HCT116 (cell line): ENCODE data around the gene CDK14. TPM values are rescaled to one million over a fixed set of nuclear protein-coding genes. Genes with fewer than 3 reads are reported as not detected.

ENCODE experiments used
- ATAC-seq: fragments of 200-7000 bp; cut with Tn5 transposase; 2 replicates; pipeline ENCODE4 v1.9.1; 2020; ENCODE audit warnings: mild to moderate bottlenecking, moderate library complexity
- BruUV-seq: library from RNA; stranded (reverse); fragments of 400-500 nt; replicated peaks from 2 replicates; lab custom pipeline; 2021; lab: Mats Ljungman, UMichigan
- CTCF ChIA-PET: fragments of 300-600 bp; sonication (Branson Sonifier 250); formaldehyde crosslinking; loops from one replicate; lab custom pipeline; 2021; ENCODE audit warnings: antibody characterized with exemption; lab: Charles Lee
- POLR2A ChIA-PET: fragments of 300-600, 350-600 bp; sonication (Branson Sonifier 250); formaldehyde crosslinking; loops from one replicate; lab custom pipeline; 2021; ENCODE audit warnings: antibody characterized with exemption; lab: Charles Lee
- RAD21 ChIA-PET, 2 experiments: fragments of 300-600 bp; sonication (Branson Sonifier 250); formaldehyde crosslinking; loops; one replicate each; lab custom pipeline; 2023; ENCODE audit warnings: low total read pairs in 2 of 2; ENCODE audit not compliant: uncharacterized antibody in 2 of 2, unreplicated experiment in 2 of 2, low non-redundant PET in 1 of 2; lab: Charles Lee
- DNase-seq: peaks from one replicate; pipeline ENCODE4 v3.0.0-alpha.2; 2010; ENCODE audit warnings: low read depth, low spot score
- H2AFZ ChIP-seq: fragments of 200-600 bp; shearing (Covaris generic), sonication (generic); 2 replicates; pipeline ENCODE4 v1.6.1; 2017; ENCODE audit warnings: low read depth, mixed run types, mixed read lengths, antibody characterized with exemption, low read length; ENCODE audit not compliant: poor library complexity, severe bottlenecking
- H3K27ac ChIP-seq: 2 replicates; pipeline ENCODE4 v1.5.1; 2012; ENCODE audit warnings: low read depth, low read length
- H3K27me3 ChIP-seq: fragments of 200-600 bp; sonication (generic); 2 replicates; pipeline ENCODE4 v1.6.1; 2016; ENCODE audit warnings: mixed run types, low read length, mixed read lengths; ENCODE audit not compliant: insufficient read depth
- H3K36me3 ChIP-seq, 2 experiments: fragments of 200-500 bp in 1 of 2; fragments of 200-600 bp in 1 of 2; sonication (Bioruptor generic) in 1 of 2; sonication (generic) in 1 of 2; 2 replicates each; pipeline versions ENCODE4 v1.5.1 to v1.6.1; 2014 to 2016; ENCODE audit warnings: low read length in 2 of 2, inconsistent platforms in 1 of 2, mixed read lengths in 1 of 2, mixed run types in 1 of 2; ENCODE audit not compliant: insufficient read depth in 2 of 2, control insufficient read depth in 1 of 2
- H3K4me1 ChIP-seq, 2 experiments: fragments of 200-600 bp in 1 of 2; sonication (generic) in 1 of 2; 2 replicates each; pipeline versions ENCODE4 v1.5.1 to v1.6.1; 2012 to 2017; ENCODE audit warnings: low read length in 2 of 2, inconsistent platforms in 1 of 2, mild to moderate bottlenecking in 1 of 2, mixed read lengths in 1 of 2, mixed run types in 1 of 2, moderate library complexity in 1 of 2; ENCODE audit not compliant: insufficient read depth in 2 of 2, control insufficient read depth in 1 of 2
- H3K4me2 ChIP-seq: fragments of 200-600 bp; sonication (generic); 2 replicates; pipeline ENCODE4 v1.6.1; 2017; ENCODE audit warnings: mixed run types, low read length, mixed read lengths
- H3K4me3 ChIP-seq, 2 experiments: fragments of 200-600 bp in 1 of 2; sonication (generic) in 1 of 2; replicated peaks in 1 of 2; 2 replicates each; pipeline ENCODE4 v1.5.1; 2011 to 2016; ENCODE audit warnings: low read length in 2 of 2, control low read depth in 1 of 2, low read depth in 1 of 2, mild to moderate bottlenecking in 1 of 2, mixed read lengths in 1 of 2, mixed run types in 1 of 2
- H3K79me2 ChIP-seq: fragments of 200-600 bp; sonication (generic); 2 replicates; pipeline ENCODE4 v1.6.1; 2017; ENCODE audit warnings: mild to moderate bottlenecking, mixed run types, low read length, moderate library complexity, mixed read lengths; ENCODE audit not compliant: insufficient read depth
- H3K9ac ChIP-seq: fragments of 200-600 bp; sonication (generic); 2 replicates; pipeline ENCODE4 v1.6.1; 2016; ENCODE audit warnings: low read length, mixed read lengths
- H3K9me2 ChIP-seq: fragments of 200-600 bp; sonication (generic), shearing (Covaris generic); 2 replicates; pipeline ENCODE4 v1.6.1; 2017; ENCODE audit warnings: mixed run types, mild to moderate bottlenecking, moderate library complexity; ENCODE audit not compliant: insufficient read depth
- H3K9me3 ChIP-seq, 2 experiments: fragments of 200-500 bp in 1 of 2; fragments of 200-600 bp in 1 of 2; sonication (Bioruptor generic) in 1 of 2; sonication (generic) in 1 of 2; 2 replicates each; pipeline ENCODE4 v1.6.1; 2014 to 2017; ENCODE audit warnings: low read length in 2 of 2, mixed read lengths in 2 of 2, inconsistent platforms in 1 of 2, low read depth in 1 of 2, mild to moderate bottlenecking in 1 of 2, mixed run types in 1 of 2, moderate library complexity in 1 of 2; ENCODE audit not compliant: control insufficient read depth in 1 of 2, insufficient read depth in 1 of 2
- H4K20me1 ChIP-seq: fragments of 200-600 bp; sonication (generic), shearing (Covaris generic); 2 replicates; pipeline ENCODE4 v1.6.1; 2017; ENCODE audit warnings: mixed run types, mild to moderate bottlenecking, moderate library complexity; ENCODE audit not compliant: insufficient read depth
- ATF3 ChIP-seq: IDR thresholded peaks from 2 replicates; pipeline ENCODE4 v1.6.1; 2012
- CBX3 ChIP-seq: IDR thresholded peaks from 2 replicates; pipeline ENCODE4 v1.6.1; 2012; ENCODE audit warnings: low read depth
- CEBPB ChIP-seq: IDR thresholded peaks from 2 replicates; pipeline ENCODE4 v1.6.1; 2012; ENCODE audit warnings: low read depth
- EGR1 ChIP-seq: IDR thresholded peaks from 2 replicates; pipeline ENCODE4 v1.6.1; 2012; ENCODE audit warnings: low read depth
- EZH2phosphoT487 ChIP-seq: fragments of 200-600 bp; IDR thresholded peaks from 2 replicates; pipeline ENCODE4 v1.6.1; 2018; ENCODE audit warnings: antibody characterized with exemption, borderline replicate concordance
- MAX ChIP-seq: IDR thresholded peaks from 2 replicates; pipeline ENCODE4 v1.6.1; 2012
- POLR2AphosphoS5 ChIP-seq: IDR thresholded peaks from 2 replicates; pipeline ENCODE4 v1.6.1; 2011; ENCODE audit warnings: mild to moderate bottlenecking, low read depth, low read length, moderate library complexity
- REST ChIP-seq: IDR thresholded peaks from 2 replicates; pipeline ENCODE4 v1.6.1; 2012; ENCODE audit warnings: low read depth
- SIN3A ChIP-seq: IDR thresholded peaks from 2 replicates; pipeline ENCODE4 v1.6.1; 2012; ENCODE audit warnings: low read depth
- SP1 ChIP-seq: IDR thresholded peaks from 2 replicates; pipeline ENCODE4 v1.6.1; 2012; ENCODE audit warnings: low read depth
- SRF ChIP-seq: IDR thresholded peaks from 2 replicates; pipeline ENCODE4 v1.6.1; 2012; ENCODE audit warnings: low read depth
- TCF7L2 ChIP-seq: IDR thresholded peaks from 2 replicates; pipeline ENCODE4 v1.7.0; 2011; ENCODE audit warnings: borderline replicate concordance, inconsistent platforms; ENCODE audit not compliant: insufficient read depth, insufficient read length; ENCODE audit errors: extremely low read depth
- YY1 ChIP-seq: IDR thresholded peaks from 2 replicates; pipeline ENCODE4 v1.6.1; 2011; ENCODE audit warnings: low read length, low read depth, moderate library complexity, mild to moderate bottlenecking; ENCODE audit not compliant: insufficient replicate concordance; ENCODE audit errors: extremely low read depth
- ZBTB33 ChIP-seq: IDR thresholded peaks from 2 replicates; pipeline ENCODE4 v1.6.1; 2011; ENCODE audit warnings: mild to moderate bottlenecking, low read length, moderate library complexity; ENCODE audit not compliant: insufficient replicate concordance; ENCODE audit errors: extremely low read depth
- ZNF274 ChIP-seq: fragments of 200-500 bp; sonication (Bioruptor generic); IDR thresholded peaks from 2 replicates; pipeline ENCODE4 v1.6.1; 2014; ENCODE audit warnings: mild to moderate bottlenecking, low read depth, low read length, inconsistent platforms
- intact Hi-C: fragments of 100-400 bp; cut with micrococcal nuclease; formaldehyde crosslinking; loops from 2 replicates; pipeline ENCODE4 v1.10.0; 2022
- total RNA-seq: library from RNA; stranded (reverse); gene quantifications from one replicate; pipeline ENCODE4 v1.2.1, GENCODE V29; 2021; ENCODE audit not compliant: unreplicated experiment

The CDK14 gene
- total RNA-seq, 1 experiment from 2014 or later, result 10.2 TPM

- Histone ChIP-seq H3K4me2 (no peak overlapping the region), H3K4me1 (no peaks in the 10 kb centered on the region)
- CTCF ChIA-PET, result no interaction called here
- TF ChIP-seq MAX (no peak), REST (no peak), EGR1 (no peak), EZH2phosphoT487 (no peak), YY1 (no peak), CBX3 (no peak), SRF (no peak), CEBPB (no peak), ZNF274 (no peak), SP1 (no peak), ZBTB33 (no peak), SIN3A (no peak), TCF7L2 (no peak), ATF3 (no peak), POLR2AphosphoS5 (no peak)
- TF ChIP-seq, all 23 proteins: peak for 0
- POLR2A ChIA-PET, result no interaction called here
- Histone ChIP-seq H3K27me3 (no peaks in the 10 kb centered on the region), H2AFZ (no peak overlapping the region), H3K79me2 (no peaks in the 10 kb centered on the region), H3K4me3 (no peak overlapping the region), H4K20me1 (no peaks in the 10 kb centered on the region), H3K9me3 (no peaks in the 10 kb centered on the region), H3K9me2 (no peaks in the 10 kb centered on the region), H3K9ac (no peak overlapping the region), H3K36me3 (no peaks in the 10 kb centered on the region), H3K27ac (no peak overlapping the region)
- RAD21 ChIA-PET, result no interaction called here
- no peak for DNase-seq
- no peak for ATAC-seq
- BruUV-seq, result no TSS peak
- intact Hi-C loops, result no loop called here
These were observed 151.4 kb downstream of the CDK14 start for GRCh38 chr7:90747516-90747915.
